GM12891 (cell line): ENCODE data around the gene DIP2B.

ENCODE experiments used
- DNase-seq: peaks from one replicate; pipeline ENCODE4 v3.0.0; 2011; ENCODE audit warnings: low spot score; ENCODE audit not compliant: insufficient read length
- FAIRE-seq: peaks from 2 replicates; lab custom pipeline; 2011; peaks lifted over from hg19 to GRCh38; lab: Jason Lieb, UNC
- PAX5 ChIP-seq: IDR thresholded peaks from 2 replicates; pipeline ENCODE4 v1.6.1; 2011; ENCODE audit warnings: low read length, moderate library complexity, mild to moderate bottlenecking; ENCODE audit not compliant: insufficient read depth, severe bottlenecking
- POLR2A ChIP-seq: IDR thresholded peaks from 2 replicates; pipeline ENCODE4 v1.6.1; 2011; ENCODE audit warnings: low read depth, low read length, control low read depth
- POLR2AphosphoS5 ChIP-seq: IDR thresholded peaks from 2 replicates; pipeline ENCODE4 v1.6.1; 2011; ENCODE audit warnings: low read depth, low read length, control low read depth
- POU2F2 ChIP-seq: IDR thresholded peaks from 2 replicates; pipeline ENCODE4 v1.6.1; 2011; ENCODE audit warnings: low read depth, mild to moderate bottlenecking, control low read depth, low read length, moderate library complexity
- SPI1 ChIP-seq: IDR thresholded peaks from 2 replicates; pipeline ENCODE4 v1.6.1; 2011; ENCODE audit warnings: low read depth, low read length, control low read depth
- TAF1 ChIP-seq: IDR thresholded peaks from 2 replicates; pipeline ENCODE4 v1.6.1; 2011; ENCODE audit warnings: low read depth, low read length, control low read depth

DIP2B gene

DNA sequence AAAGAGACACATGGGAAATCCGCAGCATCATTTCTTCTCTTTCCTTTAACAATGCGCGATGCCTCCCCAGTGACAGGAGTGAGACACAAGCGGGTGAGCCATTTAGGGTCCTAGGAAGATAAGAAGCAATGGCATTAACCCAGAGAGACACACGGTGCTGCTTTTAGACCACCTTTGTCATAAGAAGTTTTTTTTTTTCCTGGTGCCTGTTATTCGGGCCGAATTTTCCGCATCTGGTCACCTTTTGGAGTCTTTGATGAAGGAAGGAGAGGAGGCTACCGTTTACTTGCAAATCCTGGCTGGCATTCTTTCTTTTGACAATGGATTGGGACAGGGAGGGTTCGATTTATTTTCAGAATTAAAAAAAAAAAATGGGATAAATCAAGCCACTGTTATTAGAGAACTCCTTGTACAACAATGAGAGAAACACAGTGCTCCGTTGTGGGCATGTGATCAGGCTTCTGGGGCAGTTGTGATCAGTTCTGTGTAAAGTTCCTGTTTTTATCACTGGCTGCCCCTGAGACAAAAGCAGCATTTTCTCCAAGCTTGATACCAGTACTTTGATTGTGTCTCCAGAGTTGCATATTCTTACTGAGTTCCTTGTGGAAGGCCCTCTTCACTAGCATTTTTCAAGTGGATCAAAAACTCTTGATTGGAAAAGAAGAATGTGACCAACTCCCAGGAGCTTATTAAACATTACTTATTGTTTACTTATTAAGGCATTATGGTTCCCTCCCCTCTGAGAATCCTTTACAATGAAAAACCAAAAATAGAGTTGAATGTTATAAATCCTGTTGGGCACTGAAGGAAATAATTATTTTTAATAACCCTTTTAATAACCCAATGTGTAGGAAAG, 1.1 kb downstream of the DIP2B start:
- no peak for DNase-seq
- 0 out of 2 replicates have a peak, but pooled peaks have one; percentile 18 for TF ChIP-seq TAF1
- no peak for TF ChIP-seq POLR2AphosphoS5
- no peak for TF ChIP-seq POLR2A
- TF ChIP-seq SPI1, result no peak
- FAIRE-seq, result no peak

DNA sequence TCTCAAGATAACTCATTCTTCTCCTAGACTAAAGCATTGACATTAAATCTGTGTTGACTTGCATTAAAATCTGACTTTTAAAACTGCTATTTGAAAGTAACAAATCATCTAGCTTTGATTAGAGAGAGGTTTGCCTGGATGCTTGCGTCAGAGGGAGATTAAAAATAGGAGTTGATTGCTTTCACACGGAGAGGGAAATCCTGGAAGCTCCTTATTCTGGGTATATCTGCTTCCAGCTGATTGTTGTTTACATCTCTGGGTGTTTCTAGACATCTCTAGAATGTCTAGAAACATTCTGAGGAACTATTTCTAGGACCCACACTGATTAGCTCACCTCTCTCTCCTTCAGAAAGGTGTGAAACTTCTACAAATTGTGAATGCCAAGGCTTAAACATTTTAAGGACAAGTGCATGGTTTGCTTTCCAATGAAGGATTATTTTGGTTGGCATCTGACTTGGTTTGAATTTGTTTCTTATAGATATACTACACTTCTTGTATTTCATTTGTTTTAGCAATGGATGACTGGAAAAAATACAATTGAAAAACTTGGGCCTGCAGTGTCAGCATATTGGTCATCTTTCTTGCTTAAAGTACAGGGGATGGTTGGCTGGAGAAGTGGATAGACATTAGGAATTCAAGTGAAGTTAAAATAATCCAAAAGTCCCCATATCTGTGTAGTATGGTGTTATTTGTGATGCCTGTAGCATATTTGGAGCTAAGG, 2.1 kb downstream of the DIP2B start:
- DNase-seq, result no peak
- TF ChIP-seq SPI1 (no peak), PAX5 (no peak), POLR2A (no peak), POU2F2 (no peak), TAF1 (no peak), POLR2AphosphoS5 (no peak)
- FAIRE-seq, result no peak

DNA sequence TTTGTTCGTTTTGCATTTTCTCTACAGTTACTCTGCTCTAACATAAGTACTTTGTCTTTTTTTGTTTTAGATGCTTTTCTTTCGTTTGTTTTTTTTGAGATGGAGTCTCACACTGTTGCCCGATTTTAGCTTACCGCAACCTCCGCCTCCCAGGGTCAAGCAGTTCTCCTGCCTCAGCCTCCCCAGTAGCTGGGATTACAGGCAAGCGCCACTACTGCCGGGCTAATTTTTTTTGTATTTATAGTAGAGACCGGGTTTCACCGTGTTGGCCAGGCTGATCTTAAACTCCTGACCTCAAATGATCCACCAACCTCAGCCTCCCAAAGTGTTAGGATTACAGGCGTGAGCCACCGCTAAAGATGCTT, 2.7 kb downstream of the DIP2B start:
- no peak for FAIRE-seq
- no peak for DNase-seq
- TF ChIP-seq SPI1 (no peak), POLR2AphosphoS5 (no peak), POU2F2 (no peak)

DNA sequence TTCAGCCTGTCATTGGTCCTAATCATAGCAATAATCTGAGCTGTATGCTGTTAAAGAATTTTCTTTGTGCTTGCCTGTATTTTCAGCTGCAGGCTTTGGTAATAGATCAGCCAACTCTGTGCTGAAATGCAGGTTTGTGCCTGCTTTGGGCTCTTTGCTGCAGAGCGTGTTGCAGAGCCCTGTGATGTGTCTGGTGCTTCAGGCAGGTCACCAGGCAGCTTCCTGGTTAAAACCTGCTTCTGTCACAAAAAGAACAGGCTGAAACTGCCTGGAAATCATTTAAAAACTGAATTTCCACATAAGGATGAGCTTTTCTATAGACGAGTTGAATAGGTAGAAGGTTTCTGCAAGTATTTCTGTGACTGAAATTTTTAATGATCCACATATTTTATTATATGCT, 3.1 kb downstream of the DIP2B start:
- no peak for TF ChIP-seq POU2F2
- TF ChIP-seq POLR2AphosphoS5, result no peak
- TF ChIP-seq POLR2A, result no peak
- no peak for TF ChIP-seq TAF1
- no peak for DNase-seq
- no peak for FAIRE-seq

DNA sequence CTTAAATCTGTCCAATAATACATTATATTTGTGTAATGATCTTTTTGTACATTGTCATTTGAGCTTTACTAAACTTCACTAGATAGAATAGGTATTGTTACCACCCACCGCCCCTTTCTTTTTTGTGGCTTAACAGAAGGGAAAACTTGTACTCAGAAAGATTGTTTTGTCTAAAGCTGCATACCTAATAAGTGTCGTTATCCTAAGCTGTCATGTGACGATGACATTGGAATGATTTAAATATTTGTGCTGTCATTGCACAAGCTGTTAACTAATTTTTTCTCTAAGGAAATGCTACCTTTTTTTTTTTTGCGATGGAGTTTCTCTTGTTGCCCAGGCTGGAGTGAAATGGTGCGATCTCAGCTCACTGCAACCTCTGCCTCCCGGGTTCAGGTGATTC, 3.6 kb downstream of the DIP2B start:
- DNase-seq (no peak), FAIRE-seq (no peak)
- TF ChIP-seq PAX5, result no peak
- TF ChIP-seq POLR2AphosphoS5, result no peak
- no peak for TF ChIP-seq TAF1
- TF ChIP-seq SPI1, result no peak
- TF ChIP-seq POLR2A, result no peak
- no peak for TF ChIP-seq POU2F2

DNA sequence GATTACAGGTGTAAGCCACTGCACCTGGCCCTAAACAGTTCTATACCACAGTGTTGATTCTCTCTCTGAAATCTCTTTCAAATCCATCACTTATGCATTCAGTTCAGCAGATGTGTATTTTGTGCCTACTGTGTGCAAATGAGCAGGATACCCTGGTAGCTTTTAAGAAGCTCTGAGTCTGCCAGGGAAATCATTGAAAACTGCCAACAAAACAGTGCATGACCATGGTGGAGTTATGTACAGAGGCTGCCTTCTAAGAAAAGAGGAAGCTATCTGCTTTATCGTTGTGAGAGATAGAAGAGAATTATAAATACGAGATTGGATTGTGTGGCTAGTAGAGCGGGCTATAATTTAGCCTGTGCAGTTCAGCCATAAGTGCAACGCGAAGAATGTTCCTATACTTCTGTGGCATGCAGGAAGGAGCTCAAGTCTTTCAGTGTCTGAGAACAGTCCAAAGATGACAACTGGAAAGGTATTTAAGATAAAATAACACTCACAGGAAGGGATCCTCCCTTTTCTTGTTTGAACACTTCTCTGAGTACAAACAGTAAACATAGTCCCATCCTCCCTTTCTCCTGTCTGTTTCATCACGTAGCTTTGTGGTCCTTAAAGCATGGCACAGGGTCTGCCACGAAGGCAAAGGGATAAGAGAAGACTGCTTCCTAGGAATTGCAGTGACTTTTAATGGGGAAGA, 4.3 kb downstream of the DIP2B start:
- no peak for TF ChIP-seq TAF1
- peak; percentile 32; the same call in 1 of the 2 replicates for TF ChIP-seq SPI1
- no peak for TF ChIP-seq POLR2A
- TF ChIP-seq POU2F2, result no peak
- no peak for TF ChIP-seq POLR2AphosphoS5
- no peak for TF ChIP-seq PAX5
- no peak for FAIRE-seq
- DNase-seq, result no peak

DNA sequence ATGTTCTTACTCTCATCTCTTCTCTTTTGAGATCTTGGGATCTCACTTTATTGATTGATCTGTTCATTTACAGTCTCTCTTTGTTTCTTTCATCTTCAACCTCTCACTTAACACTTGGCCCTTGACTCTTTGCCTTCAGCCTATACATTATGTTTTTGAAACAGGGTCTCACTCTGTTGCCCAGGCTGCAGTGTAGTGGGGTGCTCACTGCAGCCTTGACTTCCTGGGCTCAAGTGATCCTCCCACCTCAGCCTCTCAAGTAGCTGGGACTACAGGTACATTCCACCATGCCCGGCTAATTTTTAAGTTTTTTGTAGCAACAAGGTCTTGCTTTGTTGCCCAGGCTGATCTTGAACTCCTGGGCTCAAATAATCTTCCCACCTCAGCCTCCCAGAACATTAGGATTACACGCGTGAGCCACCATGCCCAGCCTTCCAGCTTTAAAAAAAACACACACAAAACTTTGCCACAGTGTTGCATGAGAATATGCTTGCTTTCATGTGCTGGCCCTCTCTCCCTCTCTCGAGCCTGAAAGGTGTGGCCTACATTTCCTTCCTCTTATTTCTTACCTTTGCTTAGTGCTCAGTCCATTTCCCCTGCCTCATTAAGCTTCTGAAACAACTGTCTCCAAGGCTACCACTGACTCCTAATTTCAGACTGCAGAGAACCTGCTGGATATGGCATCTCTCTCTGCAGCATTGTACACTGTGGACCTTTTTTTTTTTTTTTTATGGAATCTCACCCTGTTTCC, 9.9 kb downstream of the DIP2B start:
- TF ChIP-seq SPI1 (peak; percentile 21; the same call in 1 of the 2 replicates), PAX5 (no peak)

DNA sequence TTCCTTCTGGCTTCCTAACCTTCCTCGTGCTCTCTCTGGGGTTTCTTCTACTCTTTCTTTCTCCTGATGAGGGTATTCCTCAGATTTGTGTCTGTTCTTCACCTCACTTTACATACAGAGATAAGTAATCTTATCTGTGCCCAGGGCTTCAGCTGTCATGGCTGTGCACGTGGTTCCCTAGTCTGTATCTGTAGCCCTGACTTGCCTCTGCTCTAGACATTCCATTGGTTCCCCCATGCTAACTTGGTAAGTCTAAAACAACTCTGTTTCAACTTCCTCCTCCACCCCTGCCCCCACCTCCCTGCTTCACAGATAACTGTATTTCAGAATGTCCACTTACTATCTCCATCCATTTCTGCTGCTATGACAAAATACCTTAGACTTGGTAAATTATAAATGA, 10.8 kb downstream of the DIP2B start:
- TF ChIP-seq POLR2AphosphoS5, result no peak
- TF ChIP-seq TAF1, result no peak
- TF ChIP-seq POLR2A, result no peak
- no peak for TF ChIP-seq SPI1
- TF ChIP-seq PAX5, result no peak
- TF ChIP-seq POU2F2, result no peak
- no peak for FAIRE-seq
- DNase-seq, result no peak

More for the DNA sequence above, 9.9 kb downstream of the DIP2B start:
- DNase-seq (no peak), FAIRE-seq (no peak)
